Activated CD8-positive, alpha-beta memory T cell treated with anti-CD3 and anti-CD28 coated beads for 4 hours (primary cell): Measurements from ENCODE around the gene CYTL1.
"Not testable (repeated sequence)": the region's sequence is repeated elsewhere in the genome, so short reads cannot be mapped to it uniquely, and the experiment has no call there.

Experiments used
- DNase-seq, 2 donors: peaks; one replicate each; pipeline ENCODE4 v3.0.0-alpha.2; 2020; ENCODE audit warnings: low read depth in 2 of 2

The CYTL1 gene

GRCh38 chr4:5019274-5019673 lies at the start of gene CYTL1:
Gene CYTL1, minus strand, starts transcription at chr4:5019458. Its CDS starts 13 bp downstream, at chr4:5019445.
- no peak for DNase-seq

- DNase-seq = no peak
These were observed 48.6 kb upstream of the CYTL1 start for GRCh38 chr4:5067908-5068307.

GRCh38 chr4:5066968-5067367 lies 47.7 kb upstream of the CYTL1 start:
- DNase-seq = not testable (repeated sequence)

- no peak for DNase-seq
These were observed 46.8 kb upstream of the CYTL1 start for GRCh38 chr4:5066101-5066500.

GRCh38 chr4:5055411-5055810 lies 36.2 kb upstream of the CYTL1 start:
- DNase-seq = no peak

- no peak for DNase-seq
These were observed 35.3 kb upstream of the CYTL1 start for GRCh38 chr4:5054532-5054931.

GRCh38 chr4:5052726-5053425 lies 33.6 kb upstream of the CYTL1 start:
- DNase-seq = no peak

GRCh38 chr4:5052204-5052702 lies 33.0 kb upstream of the CYTL1 start:
- DNase-seq = no peak

GRCh38 chr4:5051278-5052203 lies 32.3 kb upstream of the CYTL1 start, which contains the start of gene STK32B:
Gene STK32B, plus strand, starts transcription at chr4:5051480.
- DNase-seq = no peak

GRCh38 chr4:5050520-5051277 lies 31.4 kb upstream of the CYTL1 start:
- no peak for DNase-seq

- no peak for DNase-seq
These were observed 29.5 kb upstream of the CYTL1 start for GRCh38 chr4:5048721-5049120.

GRCh38 chr4:5045097-5045496 lies 25.8 kb upstream of the CYTL1 start:
- DNase-seq = no peak

- DNase-seq = no peak
These were observed 25.1 kb upstream of the CYTL1 start for GRCh38 chr4:5044341-5044740.

GRCh38 chr4:5043579-5043978 lies 24.3 kb upstream of the CYTL1 start:
- no peak for DNase-seq

GRCh38 chr4:5041699-5042098 lies 22.4 kb upstream of the CYTL1 start:
- DNase-seq = no peak

GRCh38 chr4:5040856-5041620 lies 21.8 kb upstream of the CYTL1 start:
- DNase-seq = no peak

GRCh38 chr4:5039800-5040199 lies 20.5 kb upstream of the CYTL1 start:
- no peak for DNase-seq

- no peak for DNase-seq
These were observed 18.6 kb upstream of the CYTL1 start for GRCh38 chr4:5037553-5038551.

- DNase-seq = no peak
These were observed 17.0 kb upstream of the CYTL1 start for GRCh38 chr4:5036239-5036638.

- no peak for DNase-seq
These were observed 14.9 kb upstream of the CYTL1 start for GRCh38 chr4:5034206-5034605.
